Measurements from ENCODE around the gene HSD17B13.
"Not testable (repeated sequence)": the region's sequence is repeated elsewhere in the genome, so short reads cannot be mapped to it uniquely, and the experiment has no call there.

DNA sequence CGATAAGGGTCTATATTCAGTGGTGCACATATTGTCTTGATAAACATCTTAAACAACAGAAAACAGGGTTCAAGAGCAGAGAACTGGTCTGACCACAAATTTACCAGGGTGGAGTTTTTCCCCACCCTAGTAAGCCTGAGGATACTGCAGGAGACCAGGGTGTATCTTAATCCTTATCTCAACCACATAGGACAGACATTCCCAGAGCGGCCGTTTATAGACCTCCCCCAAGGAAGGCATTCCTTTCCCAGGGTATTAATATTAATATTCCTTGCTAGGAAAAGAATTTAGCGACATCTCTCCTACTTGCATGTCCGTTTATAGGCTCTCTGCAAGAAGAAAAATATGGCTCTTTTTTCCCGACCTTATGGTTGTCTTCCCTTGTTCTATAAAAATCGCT lies 28.8 kb downstream of the HSD17B13 start:
- TF ChIP-seq, protein P1, sequence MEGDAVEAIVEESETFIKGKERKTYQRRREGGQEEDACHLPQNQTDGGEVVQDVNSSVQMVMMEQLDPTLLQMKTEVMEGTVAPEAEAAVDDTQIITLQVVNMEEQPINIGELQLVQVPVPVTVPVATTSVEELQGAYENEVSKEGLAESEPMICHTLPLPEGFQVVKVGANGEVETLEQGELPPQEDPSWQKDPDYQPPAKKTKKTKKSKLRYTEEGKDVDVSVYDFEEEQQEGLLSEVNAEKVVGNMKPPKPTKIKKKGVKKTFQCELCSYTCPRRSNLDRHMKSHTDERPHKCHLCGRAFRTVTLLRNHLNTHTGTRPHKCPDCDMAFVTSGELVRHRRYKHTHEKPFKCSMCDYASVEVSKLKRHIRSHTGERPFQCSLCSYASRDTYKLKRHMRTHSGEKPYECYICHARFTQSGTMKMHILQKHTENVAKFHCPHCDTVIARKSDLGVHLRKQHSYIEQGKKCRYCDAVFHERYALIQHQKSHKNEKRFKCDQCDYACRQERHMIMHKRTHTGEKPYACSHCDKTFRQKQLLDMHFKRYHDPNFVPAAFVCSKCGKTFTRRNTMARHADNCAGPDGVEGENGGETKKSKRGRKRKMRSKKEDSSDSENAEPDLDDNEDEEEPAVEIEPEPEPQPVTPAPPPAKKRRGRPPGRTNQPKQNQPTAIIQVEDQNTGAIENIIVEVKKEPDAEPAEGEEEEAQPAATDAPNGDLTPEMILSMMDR (IDR thresholded peaks at IDR 0.05): not testable (repeated sequence)
- not testable (repeated sequence) for TF ChIP-seq FOXM1 (IDR thresholded peaks at IDR 0.05; ENCODE audit: low read depth); EP300 (IDR thresholded peaks at IDR 0.05; ENCODE audit: borderline replicate concordance in 1 of 2, low read depth in 1 of 2, low read length in 1 of 2); POLR2AphosphoS5 (IDR thresholded peaks at IDR 0.05; ENCODE audit: low read depth, low read length); TAF1 (IDR thresholded peaks at IDR 0.05; ENCODE audit: borderline replicate concordance, low read depth, low read length); EZH2phosphoT487 (IDR thresholded peaks at IDR 0.05; ENCODE audit: borderline replicate concordance, low read depth); USF2 (IDR thresholded peaks at IDR 0.05; ENCODE audit: borderline replicate concordance, low read depth, low read length); SIN3A (IDR thresholded peaks at IDR 0.05; ENCODE audit: borderline replicate concordance, low read depth, low read length)
- TF ChIP-seq, protein P2, sequence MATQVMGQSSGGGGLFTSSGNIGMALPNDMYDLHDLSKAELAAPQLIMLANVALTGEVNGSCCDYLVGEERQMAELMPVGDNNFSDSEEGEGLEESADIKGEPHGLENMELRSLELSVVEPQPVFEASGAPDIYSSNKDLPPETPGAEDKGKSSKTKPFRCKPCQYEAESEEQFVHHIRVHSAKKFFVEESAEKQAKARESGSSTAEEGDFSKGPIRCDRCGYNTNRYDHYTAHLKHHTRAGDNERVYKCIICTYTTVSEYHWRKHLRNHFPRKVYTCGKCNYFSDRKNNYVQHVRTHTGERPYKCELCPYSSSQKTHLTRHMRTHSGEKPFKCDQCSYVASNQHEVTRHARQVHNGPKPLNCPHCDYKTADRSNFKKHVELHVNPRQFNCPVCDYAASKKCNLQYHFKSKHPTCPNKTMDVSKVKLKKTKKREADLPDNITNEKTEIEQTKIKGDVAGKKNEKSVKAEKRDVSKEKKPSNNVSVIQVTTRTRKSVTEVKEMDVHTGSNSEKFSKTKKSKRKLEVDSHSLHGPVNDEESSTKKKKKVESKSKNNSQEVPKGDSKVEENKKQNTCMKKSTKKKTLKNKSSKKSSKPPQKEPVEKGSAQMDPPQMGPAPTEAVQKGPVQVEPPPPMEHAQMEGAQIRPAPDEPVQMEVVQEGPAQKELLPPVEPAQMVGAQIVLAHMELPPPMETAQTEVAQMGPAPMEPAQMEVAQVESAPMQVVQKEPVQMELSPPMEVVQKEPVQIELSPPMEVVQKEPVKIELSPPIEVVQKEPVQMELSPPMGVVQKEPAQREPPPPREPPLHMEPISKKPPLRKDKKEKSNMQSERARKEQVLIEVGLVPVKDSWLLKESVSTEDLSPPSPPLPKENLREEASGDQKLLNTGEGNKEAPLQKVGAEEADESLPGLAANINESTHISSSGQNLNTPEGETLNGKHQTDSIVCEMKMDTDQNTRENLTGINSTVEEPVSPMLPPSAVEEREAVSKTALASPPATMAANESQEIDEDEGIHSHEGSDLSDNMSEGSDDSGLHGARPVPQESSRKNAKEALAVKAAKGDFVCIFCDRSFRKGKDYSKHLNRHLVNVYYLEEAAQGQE (IDR thresholded peaks at IDR 0.05; ENCODE audit: low read depth, low read length): not testable (repeated sequence)
